Measurements from ENCODE around the gene GSAP. TPM values are rescaled to one million over a fixed set of nuclear protein-coding genes. Genes with fewer than 3 reads are reported as not detected.
"Not testable (repeated sequence)": the region's sequence is repeated elsewhere in the genome, so short reads cannot be mapped to it uniquely, and the experiment has no call there.

Gene GSAP
- total and polyA plus RNA-seq, 2 donors (not counting 1 experiment from before 2014, with no cell fraction given) = 4.4 to 21.5 TPM

GRCh38 chr7:77281780-77282478, 134.2 kb downstream of the GSAP start:
- no peaks in the 10 kb centered on the region for H4K20me1 ChIP-seq (ENCODE audit: control insufficient read depth, extremely low read depth, insufficient read depth, low read length)

GRCh38 chr7:77276120-77276519, 140.0 kb downstream of the GSAP start:
- Histone ChIP-seq H2AFZ (ENCODE audit: low read length) (no peak overlapping the region), H3K9ac (ENCODE audit: insufficient read depth, low read length) (no peak overlapping the region), H3K27me3 (ENCODE audit: control insufficient read depth, insufficient read depth, low read length) (no peaks in the 10 kb centered on the region), H3K79me2 (ENCODE audit: control insufficient read depth, insufficient read depth, low read length) (no peaks in the 10 kb centered on the region), H3K4me2 (ENCODE audit: extremely low read depth, insufficient read depth, low read length) (no peak overlapping the region), H3K4me1 (ENCODE audit: control insufficient read depth, extremely low read depth, insufficient read depth, low read length) (peaks cover 4% of the 10 kb centered on the region), H3K4me3 (replicated peaks in 1 of 4; ENCODE audit: control extremely low read depth in 1 of 4, insufficient read depth in 1 of 4, low read depth in 3 of 4, low read length in 4 of 4) (no peak overlapping the region), H3K27ac (ENCODE audit: insufficient read depth, low read length) (peak overlapping the region; percentile 39), H3K9me3 (ENCODE audit: control insufficient read depth, insufficient read depth, low read depth, low read length) (no peaks in the 10 kb centered on the region), H3K36me3 (ENCODE audit: control insufficient read depth, insufficient read depth, low read length) (no peaks in the 10 kb centered on the region), H4K20me1 (ENCODE audit: control insufficient read depth, extremely low read depth, insufficient read depth, low read length) (no peaks in the 10 kb centered on the region)
- TF ChIP-seq, protein P1, sequence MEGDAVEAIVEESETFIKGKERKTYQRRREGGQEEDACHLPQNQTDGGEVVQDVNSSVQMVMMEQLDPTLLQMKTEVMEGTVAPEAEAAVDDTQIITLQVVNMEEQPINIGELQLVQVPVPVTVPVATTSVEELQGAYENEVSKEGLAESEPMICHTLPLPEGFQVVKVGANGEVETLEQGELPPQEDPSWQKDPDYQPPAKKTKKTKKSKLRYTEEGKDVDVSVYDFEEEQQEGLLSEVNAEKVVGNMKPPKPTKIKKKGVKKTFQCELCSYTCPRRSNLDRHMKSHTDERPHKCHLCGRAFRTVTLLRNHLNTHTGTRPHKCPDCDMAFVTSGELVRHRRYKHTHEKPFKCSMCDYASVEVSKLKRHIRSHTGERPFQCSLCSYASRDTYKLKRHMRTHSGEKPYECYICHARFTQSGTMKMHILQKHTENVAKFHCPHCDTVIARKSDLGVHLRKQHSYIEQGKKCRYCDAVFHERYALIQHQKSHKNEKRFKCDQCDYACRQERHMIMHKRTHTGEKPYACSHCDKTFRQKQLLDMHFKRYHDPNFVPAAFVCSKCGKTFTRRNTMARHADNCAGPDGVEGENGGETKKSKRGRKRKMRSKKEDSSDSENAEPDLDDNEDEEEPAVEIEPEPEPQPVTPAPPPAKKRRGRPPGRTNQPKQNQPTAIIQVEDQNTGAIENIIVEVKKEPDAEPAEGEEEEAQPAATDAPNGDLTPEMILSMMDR (conservative IDR thresholded peaks at IDR 0.05 in 1 of 2, IDR thresholded peaks at IDR 0.05 in 1 of 2; ENCODE audit: low read depth in 1 of 2, low read length in 2 of 2) = no peak
- DNase-seq (ENCODE audit: low read depth in 2 of 2) = no peak

More at GRCh38 chr7:77281780-77282478, 134.2 kb downstream of the GSAP start:
- Histone ChIP-seq H2AFZ (ENCODE audit: low read length) (no peak overlapping the region), H3K9ac (ENCODE audit: insufficient read depth, low read length) (no peak overlapping the region), H3K4me1 (ENCODE audit: control insufficient read depth, extremely low read depth, insufficient read depth, low read length) (no peaks in the 10 kb centered on the region), H3K4me3 (replicated peaks in 1 of 4; ENCODE audit: control extremely low read depth in 1 of 4, insufficient read depth in 1 of 4, low read depth in 3 of 4, low read length in 4 of 4) (no peak overlapping the region), H3K27me3 (ENCODE audit: control insufficient read depth, insufficient read depth, low read length) (no peaks in the 10 kb centered on the region), H3K79me2 (ENCODE audit: control insufficient read depth, insufficient read depth, low read length) (no peaks in the 10 kb centered on the region), H3K4me2 (ENCODE audit: extremely low read depth, insufficient read depth, low read length) (no peak overlapping the region), H3K36me3 (ENCODE audit: control insufficient read depth, insufficient read depth, low read length) (no peaks in the 10 kb centered on the region), H3K9me3 (ENCODE audit: control insufficient read depth, insufficient read depth, low read depth, low read length) (no peaks in the 10 kb centered on the region), H3K27ac (ENCODE audit: insufficient read depth, low read length) (no peak overlapping the region)
- TF ChIP-seq, protein P1 (conservative IDR thresholded peaks at IDR 0.05 in 1 of 2, IDR thresholded peaks at IDR 0.05 in 1 of 2; ENCODE audit: low read depth in 1 of 2, low read length in 2 of 2) = no peak
- TF ChIP-seq EZH2 (IDR thresholded peaks at IDR 0.05; ENCODE audit: low read length, missing control alignments) = no peak
- DNase-seq (ENCODE audit: low read depth in 2 of 2) = peak in 1 of 2 donors; percentile 23

- H3K79me2 ChIP-seq (ENCODE audit: control insufficient read depth, insufficient read depth, low read length); H2AFZ ChIP-seq (ENCODE audit: low read length); H3K36me3 ChIP-seq (ENCODE audit: control insufficient read depth, insufficient read depth, low read length); H3K9me3 ChIP-seq (ENCODE audit: control insufficient read depth, insufficient read depth, low read depth, low read length); H3K9ac ChIP-seq (ENCODE audit: insufficient read depth, low read length); H4K20me1 ChIP-seq (ENCODE audit: control insufficient read depth, extremely low read depth, insufficient read depth, low read length); H3K27me3 ChIP-seq (ENCODE audit: control insufficient read depth, insufficient read depth, low read length); H3K4me3 ChIP-seq (replicated peaks in 1 of 4; ENCODE audit: control extremely low read depth in 1 of 4, insufficient read depth in 1 of 4, low read depth in 3 of 4, low read length in 4 of 4); H3K4me1 ChIP-seq (ENCODE audit: control insufficient read depth, extremely low read depth, insufficient read depth, low read length): not testable (repeated sequence)
- peak overlapping the region; percentile 39 for H3K27ac ChIP-seq (ENCODE audit: insufficient read depth, low read length)
- H3K4me2 ChIP-seq (ENCODE audit: extremely low read depth, insufficient read depth, low read length) = peak overlapping the region; percentile 36
- peak; percentile 46 to 83 for DNase-seq (ENCODE audit: low read depth in 2 of 2)
Measured at GRCh38 chr7:77275663-77276062, 140.5 kb downstream of the GSAP start.

Measured in fibroblast of lung (primary cell).